Ishikawa (cell line): Measurements from ENCODE around the gene BBC3.
A peak's percentile ranks its signal among the peaks of the same experiment; 100 is the strongest.

ENCODE experiments used
- CEBPB ChIP-seq: IDR thresholded peaks from 2 replicates; pipeline ENCODE4 v1.6.1; 2012
- CREB1 ChIP-seq: IDR thresholded peaks from 2 replicates; pipeline ENCODE4 v1.6.1; 2012; ENCODE audit warnings: low read depth
- EGR1 ChIP-seq: IDR thresholded peaks from 2 replicates; pipeline ENCODE4 v1.6.1; 2012
- EP300 ChIP-seq: IDR thresholded peaks from 2 replicates; pipeline ENCODE4 v1.6.1; 2012; ENCODE audit warnings: borderline replicate concordance
- FOXM1 ChIP-seq: IDR thresholded peaks from 2 replicates; pipeline ENCODE4 v1.6.1; 2012; ENCODE audit warnings: low read depth, borderline replicate concordance
- NFIC ChIP-seq: IDR thresholded peaks from 2 replicates; pipeline ENCODE4 v1.6.1; 2012
- RAD21 ChIP-seq: IDR thresholded peaks from 2 replicates; pipeline ENCODE4 v1.6.1; 2012; ENCODE audit warnings: low read depth
- TAF1 ChIP-seq: IDR thresholded peaks from 2 replicates; pipeline ENCODE4 v1.6.1; 2012; ENCODE audit warnings: low read depth, mild to moderate bottlenecking
- TCF12 ChIP-seq: IDR thresholded peaks from 2 replicates; pipeline ENCODE4 v1.6.1; 2012; ENCODE audit warnings: low read depth
- TEAD4 ChIP-seq: IDR thresholded peaks from 2 replicates; pipeline ENCODE4 v1.6.1; 2012
- YY1 ChIP-seq: IDR thresholded peaks from 2 replicates; pipeline ENCODE4 v1.6.1; 2012; ENCODE audit warnings: low read depth
- ZBTB7A ChIP-seq: IDR thresholded peaks from 2 replicates; pipeline ENCODE4 v1.6.1; 2012; ENCODE audit warnings: low read depth
- TF ChIP-seq, protein P1 (sequence below): IDR thresholded peaks from 2 replicates; pipeline ENCODE4 v1.6.1; 2012; ENCODE audit warnings: low read depth, mild to moderate bottlenecking
- TF ChIP-seq, protein P2 (sequence below): IDR thresholded peaks from 2 replicates; pipeline ENCODE4 v1.6.1; 2012
- TF ChIP-seq, protein P3 (sequence below): IDR thresholded peaks from 2 replicates; pipeline ENCODE4 v1.6.1; 2012

The BBC3 gene

DNA sequence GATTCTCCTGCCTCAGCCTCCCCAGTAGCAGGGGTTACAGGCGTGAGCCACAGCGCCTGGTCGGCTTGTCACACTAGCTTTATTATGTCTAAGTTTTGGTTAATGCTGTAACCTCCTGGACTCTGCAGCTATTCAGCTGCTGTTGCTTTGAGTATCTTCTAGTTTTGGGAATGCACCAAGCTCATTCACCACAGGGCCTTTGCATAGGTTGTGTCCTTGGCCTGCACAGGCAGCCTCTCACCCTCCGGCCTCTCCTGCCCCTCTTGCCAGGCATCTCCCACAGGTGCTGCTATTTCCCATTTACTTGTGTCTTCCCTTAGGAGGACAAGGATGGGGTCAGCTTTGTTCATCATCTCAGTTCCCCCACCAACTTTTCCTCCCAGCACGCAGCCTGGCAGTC, 23.0 kb upstream of the BBC3 start:
- TF ChIP-seq TCF12 (no peak), CEBPB (no peak), CREB1 (no peak), RAD21 (no peak), FOXM1 (no peak)
- TF ChIP-seq, protein P1, sequence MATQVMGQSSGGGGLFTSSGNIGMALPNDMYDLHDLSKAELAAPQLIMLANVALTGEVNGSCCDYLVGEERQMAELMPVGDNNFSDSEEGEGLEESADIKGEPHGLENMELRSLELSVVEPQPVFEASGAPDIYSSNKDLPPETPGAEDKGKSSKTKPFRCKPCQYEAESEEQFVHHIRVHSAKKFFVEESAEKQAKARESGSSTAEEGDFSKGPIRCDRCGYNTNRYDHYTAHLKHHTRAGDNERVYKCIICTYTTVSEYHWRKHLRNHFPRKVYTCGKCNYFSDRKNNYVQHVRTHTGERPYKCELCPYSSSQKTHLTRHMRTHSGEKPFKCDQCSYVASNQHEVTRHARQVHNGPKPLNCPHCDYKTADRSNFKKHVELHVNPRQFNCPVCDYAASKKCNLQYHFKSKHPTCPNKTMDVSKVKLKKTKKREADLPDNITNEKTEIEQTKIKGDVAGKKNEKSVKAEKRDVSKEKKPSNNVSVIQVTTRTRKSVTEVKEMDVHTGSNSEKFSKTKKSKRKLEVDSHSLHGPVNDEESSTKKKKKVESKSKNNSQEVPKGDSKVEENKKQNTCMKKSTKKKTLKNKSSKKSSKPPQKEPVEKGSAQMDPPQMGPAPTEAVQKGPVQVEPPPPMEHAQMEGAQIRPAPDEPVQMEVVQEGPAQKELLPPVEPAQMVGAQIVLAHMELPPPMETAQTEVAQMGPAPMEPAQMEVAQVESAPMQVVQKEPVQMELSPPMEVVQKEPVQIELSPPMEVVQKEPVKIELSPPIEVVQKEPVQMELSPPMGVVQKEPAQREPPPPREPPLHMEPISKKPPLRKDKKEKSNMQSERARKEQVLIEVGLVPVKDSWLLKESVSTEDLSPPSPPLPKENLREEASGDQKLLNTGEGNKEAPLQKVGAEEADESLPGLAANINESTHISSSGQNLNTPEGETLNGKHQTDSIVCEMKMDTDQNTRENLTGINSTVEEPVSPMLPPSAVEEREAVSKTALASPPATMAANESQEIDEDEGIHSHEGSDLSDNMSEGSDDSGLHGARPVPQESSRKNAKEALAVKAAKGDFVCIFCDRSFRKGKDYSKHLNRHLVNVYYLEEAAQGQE: no peak

DNA sequence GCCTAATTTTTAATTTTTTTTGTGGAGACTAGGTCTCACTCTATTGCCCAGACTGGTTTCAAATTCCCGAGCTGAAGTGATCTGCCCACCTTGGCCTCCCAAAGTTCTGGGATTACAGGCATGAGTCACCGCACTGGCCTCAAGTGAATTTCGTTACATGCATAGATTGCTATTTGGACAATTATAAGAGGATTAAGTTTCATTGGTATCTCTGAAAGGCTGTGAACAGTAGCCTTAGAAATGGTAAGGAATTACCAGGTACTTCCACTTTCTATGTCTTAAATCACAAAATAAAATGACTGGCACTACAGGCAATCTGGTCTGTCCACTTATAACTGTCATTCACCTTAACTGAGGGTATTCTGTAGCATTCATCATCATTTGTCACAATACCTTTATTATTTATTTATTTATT, 22.5 kb upstream of the BBC3 start:
- peak; percentile 42; the same call in 1 of the 2 replicates for TF ChIP-seq CEBPB
- 0 out of 2 replicates have a peak, but pooled peaks have one; percentile 42 for TF ChIP-seq ZBTB7A
- TF ChIP-seq CREB1: no peak
- peak; percentile 87 for TF ChIP-seq EP300
- TF ChIP-seq, protein P2, sequence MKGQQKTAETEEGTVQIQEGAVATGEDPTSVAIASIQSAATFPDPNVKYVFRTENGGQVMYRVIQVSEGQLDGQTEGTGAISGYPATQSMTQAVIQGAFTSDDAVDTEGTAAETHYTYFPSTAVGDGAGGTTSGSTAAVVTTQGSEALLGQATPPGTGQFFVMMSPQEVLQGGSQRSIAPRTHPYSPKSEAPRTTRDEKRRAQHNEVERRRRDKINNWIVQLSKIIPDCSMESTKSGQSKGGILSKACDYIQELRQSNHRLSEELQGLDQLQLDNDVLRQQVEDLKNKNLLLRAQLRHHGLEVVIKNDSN: no peak; the same call in 1 of the 2 replicates
- no peak for TF ChIP-seq RAD21
- TF ChIP-seq, protein P3, sequence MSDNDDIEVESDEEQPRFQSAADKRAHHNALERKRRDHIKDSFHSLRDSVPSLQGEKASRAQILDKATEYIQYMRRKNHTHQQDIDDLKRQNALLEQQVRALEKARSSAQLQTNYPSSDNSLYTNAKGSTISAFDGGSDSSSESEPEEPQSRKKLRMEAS: peak; percentile 39; the same call in 1 of the 2 replicates
- no peak for TF ChIP-seq TAF1
- peak; percentile 97 for TF ChIP-seq TEAD4
- peak; percentile 93 for TF ChIP-seq TCF12
- peak; percentile 76; the same call in 1 of the 2 replicates for TF ChIP-seq FOXM1
- TF ChIP-seq, protein P1: no peak
- TF ChIP-seq NFIC: peak; percentile 83
- TF ChIP-seq EGR1: peak; percentile 2; the same call in 1 of the 2 replicates
- no peak; the same call in 1 of the 2 replicates for TF ChIP-seq YY1

DNA sequence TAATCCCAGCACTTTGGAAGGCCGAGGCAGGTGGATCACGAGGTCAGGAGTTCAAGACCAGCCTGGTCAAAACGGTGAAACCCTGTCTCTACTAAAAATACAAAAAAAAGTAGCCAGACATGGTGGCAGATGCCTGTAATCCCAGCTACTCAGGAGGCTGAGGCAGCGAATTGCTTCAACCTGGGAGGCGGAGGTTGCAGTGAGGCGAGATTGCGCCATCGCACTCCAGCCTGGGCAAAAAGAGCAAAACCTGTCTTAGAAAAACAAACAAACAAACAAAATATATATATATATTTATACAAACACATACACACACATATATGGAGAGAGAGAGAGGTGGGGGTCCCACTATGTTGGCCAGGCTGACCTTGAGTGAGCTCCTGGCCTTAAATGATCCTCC, 22.0 kb upstream of the BBC3 start:
- TF ChIP-seq CEBPB: peak; percentile 85

DNA sequence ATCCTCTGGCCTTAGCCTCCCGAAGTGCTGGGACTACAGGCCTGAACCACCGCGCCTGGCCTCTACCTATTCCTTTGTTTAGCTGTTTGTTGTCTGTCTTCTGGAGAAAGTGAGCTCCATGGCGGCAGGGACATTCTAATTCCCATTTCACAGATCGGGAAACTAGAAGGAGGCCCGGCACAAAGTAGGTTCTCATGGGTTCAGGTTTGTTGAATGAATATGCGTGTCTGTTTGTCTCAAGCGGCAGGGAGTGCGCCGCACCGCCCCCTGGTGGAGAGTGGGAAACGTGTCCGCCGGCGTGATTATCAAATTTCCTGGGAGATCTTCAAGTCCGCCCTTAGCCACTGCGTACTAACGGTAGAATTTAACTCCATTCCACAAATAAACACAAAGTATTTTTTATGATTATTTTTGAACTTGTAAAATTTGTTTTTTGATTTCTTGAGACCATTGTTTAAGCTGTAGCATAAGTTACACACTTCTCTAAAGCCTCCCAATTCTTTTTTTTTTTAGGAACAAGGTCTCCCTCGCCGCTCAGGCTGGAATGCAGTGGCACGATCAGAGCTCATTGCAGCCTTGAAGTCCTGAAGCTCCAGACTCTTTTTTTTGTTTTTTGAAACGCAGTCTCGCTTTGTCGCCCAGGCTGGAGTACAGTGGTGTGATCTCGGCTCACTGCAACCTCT, 16.4 kb upstream of the BBC3 start:
- TF ChIP-seq RAD21: peak; percentile 64
- TF ChIP-seq, protein P1: no peak

DNA sequence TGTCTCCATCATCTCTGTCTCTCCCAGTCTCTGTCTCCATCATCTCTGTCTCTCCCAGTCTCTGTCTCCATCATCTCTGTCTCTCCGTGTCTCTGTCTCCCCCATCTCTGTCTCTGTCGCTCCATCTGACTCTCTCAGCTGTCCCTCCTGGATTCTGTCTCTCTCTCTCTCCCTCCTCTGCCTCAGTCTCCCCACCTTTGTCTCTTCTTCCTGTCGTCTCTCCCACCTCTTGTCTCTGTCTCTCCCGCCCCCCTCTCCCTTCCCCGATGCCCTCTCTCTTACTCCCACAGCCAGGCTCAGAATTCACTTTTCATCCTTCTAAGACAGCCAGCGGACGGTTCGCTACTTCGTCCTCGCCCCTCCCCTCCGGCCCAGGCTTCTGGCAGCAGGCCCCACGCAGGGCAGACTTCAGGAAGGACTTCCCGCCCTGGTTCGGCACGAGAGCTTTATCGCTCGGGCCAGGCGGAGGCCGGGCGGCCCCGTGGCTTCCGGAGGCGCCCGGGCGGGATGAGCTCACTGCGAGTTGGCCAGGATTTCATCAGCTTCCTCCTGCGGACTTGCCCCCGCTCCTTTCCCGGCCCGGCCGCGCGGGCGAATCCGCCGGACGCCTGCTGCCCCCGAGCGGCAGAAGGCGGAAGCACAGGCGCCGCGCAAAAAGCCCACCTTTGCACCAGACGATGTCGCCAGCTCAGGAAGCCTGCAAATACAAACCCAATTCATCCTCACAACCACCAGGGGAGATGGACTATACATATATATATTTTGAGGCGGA, 13.0 kb upstream of the BBC3 start:
- peak; percentile 75 for TF ChIP-seq TCF12
- peak; percentile 45; the same call in 1 of the 2 replicates for TF ChIP-seq NFIC
- TF ChIP-seq CREB1: no peak
- 0 out of 2 replicates have a peak, but pooled peaks have one; percentile 11 for TF ChIP-seq TEAD4
- peak; percentile 94 for TF ChIP-seq RAD21
- peak; percentile 69 for TF ChIP-seq ZBTB7A
- peak; percentile 85; the same call in 1 of the 2 replicates for TF ChIP-seq CEBPB
- TF ChIP-seq, protein P1: no peak
- TF ChIP-seq, protein P2: peak; percentile 46
- TF ChIP-seq YY1: no peak
- TF ChIP-seq, protein P3: peak; percentile 96
